ENCODE measurements around the gene SH2B3.
A peak's percentile ranks its signal among the peaks of the same experiment; 100 is the strongest.
"Not testable (repeated sequence)": the region's sequence is repeated elsewhere in the genome, so short reads cannot be mapped to it uniquely, and the experiment has no call there.

Gene SH2B3

GRCh38 chr12:111482462-111482861 lies 76.7 kb downstream of the SH2B3 start:
- no peak overlapping the region for H3K27ac ChIP-seq
- H3K36me3 ChIP-seq = peaks cover 68 to 81% (median 68%) of the 10 kb centered on the region in 3 donors
- no peak overlapping the region for H3K4me3 ChIP-seq
- no peak for TF ChIP-seq CTCF (IDR thresholded peaks at IDR 0.05)
- no peaks in the 10 kb centered on the region for H3K27me3 ChIP-seq
- no peak for DNase-seq
- intact Hi-C loops (cut with DNase I; ENCODE audit: low total_unique reads) = no loop called here
- H3K9me3 ChIP-seq = no peaks in the 10 kb centered on the region
- H3K4me1 ChIP-seq = no peaks in the 10 kb centered on the region

GRCh38 chr12:111488271-111488670 lies 82.5 kb downstream of the SH2B3 start:
- no peak overlapping the region for H3K27ac ChIP-seq
- H3K4me3 ChIP-seq = no peak overlapping the region
- intact Hi-C loops (cut with DNase I; ENCODE audit: low total_unique reads) = no loop called here
- H3K36me3 ChIP-seq = peaks cover 42 to 80% (median 58%) of the 10 kb centered on the region in 3 donors
- no peak for TF ChIP-seq CTCF (IDR thresholded peaks at IDR 0.05)
- H3K9me3 ChIP-seq = no peaks in the 10 kb centered on the region
- no peaks in the 10 kb centered on the region for H3K27me3 ChIP-seq
- H3K4me1 ChIP-seq = peaks cover 0 to 14% (median 2%) of the 10 kb centered on the region in 4 donors
- peak in 1 of 2 donors; percentile 54 for DNase-seq

GRCh38 chr12:111488798-111489197 lies 83.1 kb downstream of the SH2B3 start:
- H3K4me3 ChIP-seq = no peak overlapping the region
- H3K27me3 ChIP-seq = no peaks in the 10 kb centered on the region
- TF ChIP-seq CTCF (IDR thresholded peaks at IDR 0.05) = no peak
- DNase-seq = no peak
- H3K27ac ChIP-seq = no peak overlapping the region
- H3K36me3 ChIP-seq = peaks cover 37 to 79% (median 53%) of the 10 kb centered on the region in 3 donors
- intact Hi-C loops (cut with DNase I; ENCODE audit: low total_unique reads) = no loop called here
- H3K4me1 ChIP-seq = peaks cover 0 to 15% (median 2%) of the 10 kb centered on the region in 4 donors
- no peaks in the 10 kb centered on the region for H3K9me3 ChIP-seq

- peak; percentile 27 to 74 for DNase-seq
- H3K4me3 ChIP-seq; H3K9me3 ChIP-seq; intact Hi-C loops (cut with DNase I; ENCODE audit: low total_unique reads); H3K27me3 ChIP-seq: not testable (repeated sequence)
- Histone ChIP-seq H3K4me1 (peaks cover 0 to 15% (median 2%) of the 10 kb centered on the region in 4 donors), H3K36me3 (peaks cover 13 to 73% (median 61%) of the 10 kb centered on the region in 3 donors), H3K27ac (peak overlapping the region; percentile 22 to 28)
These were observed 87.3 kb downstream of the SH2B3 start for GRCh38 chr12:111492979-111493378.

GRCh38 chr12:111494676-111495075 lies 89.0 kb downstream of the SH2B3 start:
- no peak for TF ChIP-seq CTCF (IDR thresholded peaks at IDR 0.05)
- intact Hi-C loops (cut with DNase I; ENCODE audit: low total_unique reads) = no loop called here
- H3K4me1 ChIP-seq = peaks cover 0 to 15% (median 2%) of the 10 kb centered on the region in 4 donors
- H3K36me3 ChIP-seq = peaks cover 13 to 78% (median 60%) of the 10 kb centered on the region in 3 donors
- H3K4me3 ChIP-seq = no peak overlapping the region
- no peak for DNase-seq
- H3K9me3 ChIP-seq = no peaks in the 10 kb centered on the region
- no peak overlapping the region for H3K27ac ChIP-seq
- H3K27me3 ChIP-seq = no peaks in the 10 kb centered on the region
